Right atrium auricular region (tissue), 2 donors: ENCODE measurements around the gene LHPP. TPM values are rescaled to one million over a fixed set of nuclear protein-coding genes. Genes with fewer than 3 reads are reported as not detected.
"Not testable (repeated sequence)": the region's sequence is repeated elsewhere in the genome, so short reads cannot be mapped to it uniquely, and the experiment has no call there.

Source experiments
- DNase-seq: peaks from one replicate; pipeline ENCODE4 v3.0.0-alpha.2; 2019; ENCODE audit warnings: low spot score
- H3K27ac ChIP-seq, 2 donors: fragments of 200-600 bp; sonication (generic); 1 replicate in 1 of 2; 2 replicates in 1 of 2; pipeline ENCODE4 v1.5.1; 2016 to 2019
- H3K27me3 ChIP-seq, 2 donors: fragments of 200-600 bp; sonication (generic); one replicate each; pipeline versions ENCODE4 v1.5.1 to v1.6.0; 2017 to 2019
- H3K36me3 ChIP-seq: fragments of 200-600 bp; sonication (generic); one replicate; pipeline ENCODE4 v1.5.1; 2016
- H3K4me1 ChIP-seq, 2 donors: fragments of 200-600 bp; sonication (generic); one replicate each; pipeline versions ENCODE4 v1.5.1 to v1.6.0; 2017 to 2019
- H3K4me3 ChIP-seq, 2 donors: fragments of 200-600 bp; sonication (generic); 1 replicate in 1 of 2; 2 replicates in 1 of 2; pipeline ENCODE4 v1.5.1; 2017 to 2019; ENCODE audit warnings: mild to moderate bottlenecking in 1 of 2, moderate library complexity in 1 of 2
- H3K9me3 ChIP-seq, 2 donors: fragments of 200-600 bp; sonication (generic); one replicate each; pipeline ENCODE4 v1.5.1; 2019
- CTCF ChIP-seq, 2 donors: fragments of 200-600 bp; sonication (generic); IDR thresholded peaks; one replicate each; pipeline ENCODE4 v1.5.1; 2019; ENCODE audit warnings: antibody characterized with exemption in 2 of 2
- total RNA-seq, 2 donors: library from RNA; depleted of rRNA; stranded (reverse); fragments of >200 nt; gene quantifications; one replicate each; pipeline ENCODE4 v1.1.0, GENCODE V29; 2016

LHPP gene
- total RNA-seq, 2 donors from 2014 or later, result 10.3 to 23.7 TPM

- Histone ChIP-seq H3K9me3 (no peaks in the 10 kb centered on the region), H3K36me3 (no peaks in the 10 kb centered on the region), H3K27me3 (no peaks in the 10 kb centered on the region), H3K4me1 (peaks cover 0 to 21% of the 10 kb centered on the region in 2 donors), H3K4me3 (no peak overlapping the region), H3K27ac (no peak overlapping the region)
- TF ChIP-seq CTCF (IDR thresholded peaks at IDR 0.05), result no peak
- no peak for DNase-seq
Measured at GRCh38 chr10:124586142-124586541, 124.5 kb downstream of the LHPP start.

- Histone ChIP-seq H3K27me3 (no peaks in the 10 kb centered on the region), H3K27ac (no peak overlapping the region), H3K36me3 (no peaks in the 10 kb centered on the region), H3K4me1 (peaks cover 0 to 21% of the 10 kb centered on the region in 2 donors), H3K4me3 (no peak overlapping the region), H3K9me3 (peaks cover 0 to 7% of the 10 kb centered on the region in 2 donors)
- no peak for TF ChIP-seq CTCF (IDR thresholded peaks at IDR 0.05)
- no peak for DNase-seq
Measured at GRCh38 chr10:124587811-124588211, 126.2 kb downstream of the LHPP start.

GRCh38 chr10:124588341-124588735 is 126.7 kb downstream of the LHPP start:
- not testable (repeated sequence) for DNase-seq

GRCh38 chr10:124588736-124589490 is 127.3 kb downstream of the LHPP start:
- H3K4me1 ChIP-seq, result peaks cover 0 to 21% of the 10 kb centered on the region in 2 donors
- H3K27ac ChIP-seq, result no peak overlapping the region
- peak; percentile 69 for DNase-seq
- no peak for TF ChIP-seq CTCF (IDR thresholded peaks at IDR 0.05)
- H3K36me3 ChIP-seq, result no peaks in the 10 kb centered on the region
- H3K27me3 ChIP-seq, result no peaks in the 10 kb centered on the region
- H3K4me3 ChIP-seq, result no peak overlapping the region
- peaks cover 0 to 7% of the 10 kb centered on the region in 2 donors for H3K9me3 ChIP-seq

More at GRCh38 chr10:124588341-124588735, 126.7 kb downstream of the LHPP start:
- peaks cover 0 to 21% of the 10 kb centered on the region in 2 donors for H3K4me1 ChIP-seq
- H3K36me3 ChIP-seq, H3K4me3 ChIP-seq, H3K9me3 ChIP-seq, H3K27me3 ChIP-seq, H3K27ac ChIP-seq: not testable (repeated sequence)

GRCh38 chr10:124589491-124590041 is 127.9 kb downstream of the LHPP start:
- no peaks in the 10 kb centered on the region for H3K36me3 ChIP-seq
- H3K27me3 ChIP-seq, result no peaks in the 10 kb centered on the region
- no peak for TF ChIP-seq CTCF (IDR thresholded peaks at IDR 0.05)
- no peak for DNase-seq
- peaks cover 0 to 21% of the 10 kb centered on the region in 2 donors for H3K4me1 ChIP-seq
- no peak overlapping the region for H3K27ac ChIP-seq
- H3K4me3 ChIP-seq, result no peak overlapping the region
- H3K9me3 ChIP-seq, result peaks cover 0 to 7% of the 10 kb centered on the region in 2 donors

- Histone ChIP-seq H3K4me1 (peaks cover 0 to 21% of the 10 kb centered on the region in 2 donors), H3K27ac (no peak overlapping the region), H3K27me3 (no peaks in the 10 kb centered on the region), H3K9me3 (peaks cover 0 to 7% of the 10 kb centered on the region in 2 donors), H3K36me3 (no peaks in the 10 kb centered on the region), H3K4me3 (no peak overlapping the region)
- DNase-seq, result no peak
- TF ChIP-seq CTCF (IDR thresholded peaks at IDR 0.05), result no peak
Measured at GRCh38 chr10:124590216-124591122, 128.8 kb downstream of the LHPP start.
